Loucy (cell line): ENCODE data around the gene PHAF1.

Experiments
- H2AFZ ChIP-seq: fragments of 200-600 bp; sonication (generic); 2 replicates; pipeline ENCODE4 v1.6.0; 2016; ENCODE audit warnings: antibody characterized with exemption, mild to moderate bottlenecking, low read length, moderate library complexity
- H3F3A ChIP-seq: fragments of 200-600 bp; 2 replicates; pipeline ENCODE4 v1.6.0; 2016; ENCODE audit warnings: antibody characterized with exemption, low read depth, mild to moderate bottlenecking
- H3K27me3 ChIP-seq: fragments of 200-600 bp; sonication (generic); 2 replicates; pipeline ENCODE4 v1.6.1; 2014; ENCODE audit warnings: low read length, mild to moderate bottlenecking; ENCODE audit not compliant: insufficient read depth, poor library complexity, severe bottlenecking
- H3K36me3 ChIP-seq: fragments of 200-600 bp; sonication (generic); 2 replicates; pipeline ENCODE4 v1.6.1; 2016; ENCODE audit warnings: low read length; ENCODE audit not compliant: insufficient read depth
- H3K4me1 ChIP-seq: fragments of 200-600 bp; sonication (generic); 2 replicates; pipeline ENCODE4 v1.5.1; 2014; ENCODE audit warnings: low read length, mild to moderate bottlenecking; ENCODE audit not compliant: insufficient read depth, poor library complexity, severe bottlenecking
- H3K4me2 ChIP-seq: fragments of 200-600 bp; sonication (generic); 2 replicates; pipeline ENCODE4 v1.6.0; 2014; ENCODE audit warnings: antibody characterized with exemption, low read length, low read depth, mild to moderate bottlenecking; ENCODE audit not compliant: poor library complexity, severe bottlenecking
- H3K4me3 ChIP-seq: fragments of 200-600 bp; sonication (generic); 2 replicates; pipeline ENCODE4 v1.5.1; 2014; ENCODE audit warnings: low read length, mild to moderate bottlenecking, mixed read lengths; ENCODE audit not compliant: poor library complexity, severe bottlenecking
- H3K79me2 ChIP-seq: fragments of 200-600 bp; sonication (generic); 2 replicates; pipeline ENCODE4 v1.6.1; 2014; ENCODE audit warnings: low read length; ENCODE audit not compliant: insufficient read depth
- H3K9ac ChIP-seq: fragments of 200-600 bp; sonication (generic); 2 replicates; pipeline ENCODE4 v1.6.0; 2014; ENCODE audit warnings: mild to moderate bottlenecking, low read depth, low read length, moderate library complexity; ENCODE audit not compliant: poor library complexity, severe bottlenecking
- H3K9me2 ChIP-seq: fragments of 200-600 bp; sonication (generic); replicated peaks from 2 replicates; pipeline ENCODE4 v1.6.1; 2016; ENCODE audit warnings: low read depth, low read length, mixed read lengths
- H3K9me3 ChIP-seq: fragments of 200-600 bp; sonication (generic); 2 replicates; pipeline ENCODE4 v1.6.1; 2014; ENCODE audit warnings: mild to moderate bottlenecking, antibody characterized with exemption, low read length, low read depth; ENCODE audit not compliant: insufficient read depth
- H4K20me1 ChIP-seq: fragments of 200-600 bp; sonication (generic); 2 replicates; pipeline ENCODE4 v1.6.0; 2014; ENCODE audit warnings: antibody characterized with exemption, low read length, mild to moderate bottlenecking; ENCODE audit not compliant: insufficient read depth, poor library complexity, severe bottlenecking
- EZH2phosphoT487 ChIP-seq: fragments of 200-600 bp; IDR thresholded peaks from 2 replicates; pipeline ENCODE4 v1.6.1; 2018; ENCODE audit warnings: antibody characterized with exemption, mild to moderate bottlenecking, moderate library complexity, borderline replicate concordance
- TF ChIP-seq, protein P1 (sequence below): fragments of 200-600 bp; sonication (generic); conservative IDR thresholded peaks from 2 replicates; pipeline ENCODE4 v1.5.1; 2014; ENCODE audit warnings: mild to moderate bottlenecking, antibody characterized with exemption, low read length

PHAF1 gene

DNA sequence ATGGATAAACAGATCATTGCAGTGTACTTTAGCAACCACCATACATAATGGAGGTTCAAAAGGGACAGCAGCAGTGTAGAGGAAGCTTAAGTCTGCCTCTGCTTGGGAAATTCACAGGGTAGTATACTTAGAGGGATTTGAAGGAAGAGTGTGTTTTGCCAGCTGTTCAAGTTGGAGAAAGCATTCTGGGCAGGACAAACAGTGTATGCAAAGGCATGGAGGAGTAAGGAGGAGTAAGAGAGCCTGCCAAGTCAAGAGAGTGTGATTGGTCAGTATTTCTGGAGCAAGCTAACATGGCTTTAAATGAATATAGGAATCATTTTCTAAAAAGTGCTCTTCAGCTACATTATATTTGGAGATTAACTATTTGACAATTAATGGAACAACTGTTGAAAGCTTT, 22.9 kb upstream of the PHAF1 start:
- no peaks in the 10 kb centered on the region for H3K27me3 ChIP-seq

DNA sequence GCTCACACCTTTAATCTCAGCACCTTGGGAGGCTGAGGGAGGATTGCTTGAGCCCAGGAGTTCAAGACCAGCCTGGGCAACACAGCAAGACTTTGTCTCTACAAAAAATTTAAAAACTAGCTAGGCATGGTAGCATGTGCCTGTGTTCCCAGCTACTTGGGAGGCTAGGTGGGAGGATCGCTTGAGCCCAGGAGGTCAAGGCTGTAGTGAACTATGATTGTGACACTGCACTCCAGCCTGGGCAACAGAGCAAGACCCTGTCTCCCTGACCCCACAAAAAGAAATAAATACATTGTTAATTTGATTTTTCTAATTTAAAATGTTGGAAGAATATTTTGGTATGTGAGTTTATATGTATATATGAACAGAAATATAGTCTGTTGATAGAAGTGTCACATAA, 22.4 kb upstream of the PHAF1 start:
- Histone ChIP-seq H3F3A (no peaks in the 10 kb centered on the region), H2AFZ (no peak overlapping the region), H3K4me1 (no peaks in the 10 kb centered on the region), H3K27me3 (no peaks in the 10 kb centered on the region), H3K4me3 (no peak overlapping the region), H3K79me2 (peaks cover 24% of the 10 kb centered on the region), H3K36me3 (peaks cover 66% of the 10 kb centered on the region; the same call in 1 of the 2 replicates), H3K9ac (no peak overlapping the region), H4K20me1 (peaks cover 8% of the 10 kb centered on the region), H3K9me2 (no peaks in the 10 kb centered on the region), H3K9me3 (no peaks in the 10 kb centered on the region), H3K4me2 (no peak overlapping the region)
- no peak for TF ChIP-seq EZH2phosphoT487
- TF ChIP-seq, protein P1, sequence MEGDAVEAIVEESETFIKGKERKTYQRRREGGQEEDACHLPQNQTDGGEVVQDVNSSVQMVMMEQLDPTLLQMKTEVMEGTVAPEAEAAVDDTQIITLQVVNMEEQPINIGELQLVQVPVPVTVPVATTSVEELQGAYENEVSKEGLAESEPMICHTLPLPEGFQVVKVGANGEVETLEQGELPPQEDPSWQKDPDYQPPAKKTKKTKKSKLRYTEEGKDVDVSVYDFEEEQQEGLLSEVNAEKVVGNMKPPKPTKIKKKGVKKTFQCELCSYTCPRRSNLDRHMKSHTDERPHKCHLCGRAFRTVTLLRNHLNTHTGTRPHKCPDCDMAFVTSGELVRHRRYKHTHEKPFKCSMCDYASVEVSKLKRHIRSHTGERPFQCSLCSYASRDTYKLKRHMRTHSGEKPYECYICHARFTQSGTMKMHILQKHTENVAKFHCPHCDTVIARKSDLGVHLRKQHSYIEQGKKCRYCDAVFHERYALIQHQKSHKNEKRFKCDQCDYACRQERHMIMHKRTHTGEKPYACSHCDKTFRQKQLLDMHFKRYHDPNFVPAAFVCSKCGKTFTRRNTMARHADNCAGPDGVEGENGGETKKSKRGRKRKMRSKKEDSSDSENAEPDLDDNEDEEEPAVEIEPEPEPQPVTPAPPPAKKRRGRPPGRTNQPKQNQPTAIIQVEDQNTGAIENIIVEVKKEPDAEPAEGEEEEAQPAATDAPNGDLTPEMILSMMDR = no peak

More for the DNA sequence above, 22.9 kb upstream of the PHAF1 start:
- Histone ChIP-seq H4K20me1 (peaks cover 8% of the 10 kb centered on the region), H2AFZ (no peak overlapping the region), H3K36me3 (peaks cover 61% of the 10 kb centered on the region; the same call in 1 of the 2 replicates), H3K9ac (no peak overlapping the region), H3K9me2 (no peaks in the 10 kb centered on the region), H3K4me2 (no peak overlapping the region), H3K4me1 (no peaks in the 10 kb centered on the region), H3K4me3 (no peak overlapping the region), H3F3A (no peaks in the 10 kb centered on the region), H3K9me3 (no peaks in the 10 kb centered on the region), H3K79me2 (peaks cover 19% of the 10 kb centered on the region)
- TF ChIP-seq EZH2phosphoT487 = no peak
- TF ChIP-seq, protein P1 = no peak

DNA sequence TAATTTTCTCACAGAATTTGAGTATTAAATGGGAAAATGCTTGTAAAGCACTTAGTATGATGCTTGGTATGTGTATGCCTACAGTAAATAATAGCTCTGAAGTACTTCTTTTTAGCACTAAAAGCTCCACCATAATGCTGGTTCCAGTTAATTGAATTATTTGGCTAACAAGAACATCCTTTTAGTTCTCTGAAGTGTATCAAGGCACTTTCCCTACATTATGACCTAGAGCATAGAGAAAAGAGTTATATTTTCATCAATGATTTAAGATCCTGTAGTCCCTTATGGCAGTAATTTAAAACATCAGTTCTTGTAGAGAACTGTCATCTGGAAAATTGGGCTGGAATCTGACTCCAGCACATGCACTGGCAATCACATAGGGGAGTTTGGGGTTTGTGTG, 21.9 kb upstream of the PHAF1 start:
- peaks cover 26% of the 10 kb centered on the region for H3K79me2 ChIP-seq
- TF ChIP-seq EZH2phosphoT487 = no peak
- no peaks in the 10 kb centered on the region for H3K9me3 ChIP-seq
- H3K9ac ChIP-seq = no peak overlapping the region
- no peaks in the 10 kb centered on the region for H3F3A ChIP-seq
- H3K4me3 ChIP-seq = no peak overlapping the region
- H3K9me2 ChIP-seq = no peaks in the 10 kb centered on the region
- H4K20me1 ChIP-seq = peaks cover 8% of the 10 kb centered on the region
- no peak overlapping the region for H2AFZ ChIP-seq
- no peaks in the 10 kb centered on the region for H3K4me1 ChIP-seq
- H3K36me3 ChIP-seq = peaks cover 68% of the 10 kb centered on the region; the same call in 1 of the 2 replicates
- H3K27me3 ChIP-seq = no peaks in the 10 kb centered on the region
- no peak overlapping the region for H3K4me2 ChIP-seq

DNA sequence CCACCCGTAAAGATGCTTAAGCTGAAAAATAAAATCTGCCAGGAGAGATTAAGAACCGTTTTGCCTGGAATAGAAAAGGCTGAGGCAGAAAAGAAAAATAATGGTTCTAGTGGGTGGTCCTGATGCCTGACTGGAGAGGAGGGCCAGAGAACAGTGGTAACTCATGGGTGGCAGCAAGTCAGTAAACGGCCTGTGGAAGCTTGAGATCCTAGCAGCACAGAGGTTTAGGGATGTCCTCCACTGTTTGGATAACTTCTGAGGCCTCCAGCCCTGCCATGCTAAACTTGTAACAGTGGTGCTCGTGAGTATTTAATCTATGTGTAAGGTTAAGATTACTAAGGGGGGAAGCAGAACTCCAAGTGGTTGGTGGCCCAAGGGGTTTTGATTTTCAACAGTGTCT, 21.2 kb upstream of the PHAF1 start:
- Histone ChIP-seq H3K27me3 (no peaks in the 10 kb centered on the region), H2AFZ (no peak overlapping the region), H3K9ac (no peak overlapping the region), H3K4me3 (no peak overlapping the region), H4K20me1 (peaks cover 8% of the 10 kb centered on the region), H3K4me1 (no peaks in the 10 kb centered on the region), H3F3A (no peaks in the 10 kb centered on the region), H3K9me3 (no peaks in the 10 kb centered on the region), H3K4me2 (no peak overlapping the region), H3K36me3 (peaks cover 68% of the 10 kb centered on the region; the same call in 1 of the 2 replicates), H3K9me2 (no peaks in the 10 kb centered on the region), H3K79me2 (peaks cover 28% of the 10 kb centered on the region)
- TF ChIP-seq EZH2phosphoT487 = no peak
- TF ChIP-seq, protein P1 = no peak
